GM11168 (cell line): Measurements from ENCODE around the gene COL5A1.

Experiments used
- in situ Hi-C: fragments of 300-500 bp; cut with MboI; formaldehyde crosslinking; loops from one replicate; pipeline ENCODE4 v1.12.0; 2022; ENCODE audit warnings: low sequenced_read_pairs; ENCODE audit not compliant: unreplicated experiment

The COL5A1 gene

DNA sequence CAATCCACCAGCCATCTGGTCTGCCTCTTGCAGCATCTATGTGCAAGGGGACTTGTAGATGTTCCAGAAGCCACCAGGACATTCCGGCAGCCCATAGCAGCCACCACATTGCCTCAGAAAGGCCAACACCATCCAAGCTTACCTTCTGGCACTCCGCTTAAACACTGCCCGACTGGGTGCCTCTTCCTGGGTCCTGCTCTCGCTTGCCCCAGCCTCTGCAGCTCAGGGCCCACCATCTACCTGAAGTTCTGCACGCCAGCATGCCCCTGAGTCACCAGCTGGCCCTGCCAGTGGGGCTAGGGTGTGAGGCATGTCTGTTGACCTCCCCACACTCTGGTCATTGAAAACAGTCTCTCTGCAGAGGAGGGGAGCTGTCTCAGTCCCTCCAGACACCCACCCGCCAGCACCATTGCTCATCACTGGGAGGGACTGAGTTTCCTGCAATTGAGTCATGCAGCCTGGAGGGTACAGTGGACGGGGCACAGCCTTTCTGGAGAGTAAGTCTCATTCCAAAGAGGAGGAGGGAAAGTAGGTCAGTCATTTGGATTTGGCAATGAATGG, 16.9 kb upstream of the COL5A1 start:
- in situ Hi-C loops = no loop called here

DNA sequence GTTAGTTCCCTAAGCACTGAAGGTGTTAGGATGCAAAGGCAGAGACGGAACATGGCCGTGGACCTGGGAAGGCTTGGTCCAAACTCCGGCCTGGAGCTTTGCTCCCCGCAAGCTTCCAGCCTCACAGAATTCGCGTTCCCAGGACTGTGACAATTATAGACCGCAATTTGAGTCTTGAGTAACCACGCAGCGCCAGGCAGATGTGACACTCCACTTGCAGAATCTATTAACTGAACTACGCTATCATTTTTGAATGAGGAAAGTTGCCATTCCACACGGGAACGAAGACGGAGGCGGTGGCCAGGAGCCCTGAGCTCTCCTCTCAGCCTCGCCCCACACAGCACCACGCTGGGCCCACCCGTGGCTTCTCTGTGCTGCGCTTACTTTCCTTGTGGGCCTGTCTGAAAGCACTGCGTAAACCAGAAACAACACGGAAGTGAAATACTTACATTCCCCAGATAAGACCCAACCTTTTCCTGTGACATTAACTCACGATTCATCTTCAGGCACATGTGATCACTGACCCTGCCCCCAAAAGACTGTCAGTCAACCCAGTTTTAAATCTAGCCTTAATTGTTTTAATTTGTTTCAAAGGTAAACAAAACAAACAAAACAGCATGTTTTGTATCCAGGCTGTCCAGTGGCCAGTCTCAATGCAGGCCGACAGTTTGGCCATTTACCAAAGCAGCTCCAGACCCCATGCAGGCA, 16.1 kb upstream of the COL5A1 start:
- in situ Hi-C loops = no loop called here

DNA sequence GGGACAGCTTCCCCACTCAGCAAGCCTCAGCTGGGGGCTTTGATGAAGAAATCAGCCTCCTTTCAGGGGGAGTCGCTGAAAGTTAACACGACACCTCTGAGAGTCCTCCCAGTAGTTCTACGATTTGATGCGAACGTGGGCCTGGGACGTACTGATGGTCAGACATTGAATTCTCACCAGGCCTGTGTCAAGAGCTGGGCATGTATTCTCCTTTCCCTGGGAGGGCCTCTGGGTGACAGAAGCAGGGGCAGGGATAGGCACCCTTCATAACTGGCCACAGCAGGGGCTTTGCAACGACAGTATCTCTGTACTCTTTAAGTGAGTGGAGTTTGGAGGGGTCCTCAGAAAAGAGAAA, 15.6 kb upstream of the COL5A1 start:
- in situ Hi-C loops = no loop called here

- in situ Hi-C loops = no loop called here
Measured at GRCh38 chr9:134626571-134627416, 14.8 kb upstream of the COL5A1 start.

DNA sequence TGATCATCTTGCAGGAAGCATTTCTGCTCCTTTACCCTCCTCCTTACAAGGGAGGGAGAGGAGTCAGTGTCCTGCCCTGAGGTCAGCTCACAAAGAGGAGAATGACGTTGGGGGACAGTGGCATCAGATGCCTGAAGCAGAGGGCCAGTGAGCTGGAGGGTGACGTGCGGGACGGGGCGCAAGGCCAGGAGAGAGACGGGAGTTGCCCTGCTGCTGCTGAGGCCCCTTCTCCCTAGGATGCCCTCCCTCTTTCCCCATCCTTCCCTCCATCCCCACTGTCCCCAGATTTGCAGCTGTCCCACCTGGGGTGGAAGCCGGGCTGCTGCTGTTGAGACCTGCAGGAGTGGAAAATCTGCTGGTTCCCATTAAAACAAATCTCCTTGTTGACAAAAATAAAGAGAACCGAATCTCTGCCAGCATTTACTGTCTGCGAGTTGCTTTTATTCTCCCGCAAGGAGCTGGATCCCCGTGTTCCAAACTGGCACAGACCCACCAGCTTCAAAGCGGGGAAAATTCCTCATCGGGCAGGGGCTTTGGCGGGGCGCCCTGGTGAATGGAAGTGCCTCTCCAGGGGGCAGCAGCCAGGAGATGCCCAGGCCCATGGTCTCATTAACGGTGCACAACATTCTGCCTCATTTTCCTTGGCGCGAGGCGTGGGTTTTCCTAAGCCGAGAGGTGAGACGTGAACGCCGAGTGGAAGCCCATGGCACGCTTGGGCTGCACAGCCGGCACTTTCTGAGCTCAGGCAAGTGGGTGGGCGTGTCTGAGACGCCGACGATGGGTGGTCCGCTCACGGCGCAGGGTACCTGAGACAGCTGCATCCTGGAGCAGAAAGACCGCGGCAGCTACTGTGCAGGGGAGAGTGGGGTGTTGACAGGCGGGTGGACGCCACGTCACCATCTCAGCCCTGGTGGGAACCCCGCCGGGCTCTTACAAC, 13.9 kb upstream of the COL5A1 start:
- in situ Hi-C loops = no loop called here

DNA sequence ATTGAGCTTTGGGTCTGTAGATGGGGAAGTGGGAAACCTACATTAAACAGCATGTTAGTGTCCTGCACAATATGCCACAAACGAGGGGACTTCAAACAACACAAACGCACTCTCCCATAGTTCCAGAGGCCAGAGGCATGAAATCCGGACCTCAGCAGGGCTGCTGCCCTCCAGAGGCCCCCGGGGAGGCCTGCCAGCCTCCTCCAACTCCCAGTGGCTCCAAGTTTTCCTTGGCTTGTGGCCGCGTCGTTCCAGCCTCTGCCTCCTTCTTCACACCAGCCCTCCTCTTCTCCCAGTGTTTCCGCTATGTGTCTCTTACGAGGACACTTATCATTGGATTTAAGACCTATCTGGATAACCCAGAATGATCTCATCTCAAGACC, 13.3 kb upstream of the COL5A1 start:
- in situ Hi-C loops = no loop called here

DNA sequence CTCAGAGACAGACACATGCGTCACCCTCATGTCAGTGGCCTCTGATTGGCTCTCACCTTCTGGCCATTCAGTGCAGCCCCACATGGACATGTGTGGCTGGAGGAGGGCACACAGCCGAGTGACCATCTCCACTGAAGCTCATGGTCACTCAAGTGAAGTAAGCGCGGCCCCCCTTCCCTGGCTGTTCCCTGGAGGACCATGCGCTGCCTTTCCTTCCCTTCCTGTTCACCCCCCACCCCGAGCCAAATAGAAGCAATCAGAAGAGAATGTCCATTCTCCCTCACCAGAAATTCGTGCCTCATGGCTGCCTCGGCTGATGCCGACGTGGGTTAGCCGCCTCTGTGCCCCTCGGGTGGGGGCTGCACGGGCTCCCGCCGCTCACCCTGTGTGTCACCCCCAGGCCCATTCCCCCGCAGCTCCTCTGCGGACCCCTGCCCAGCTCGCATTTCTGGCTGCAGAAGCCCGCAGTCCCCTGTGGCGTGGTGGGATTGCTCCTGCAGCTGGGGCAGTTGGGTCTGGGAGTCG, 12.5 kb upstream of the COL5A1 start:
- in situ Hi-C loops = no loop called here

- in situ Hi-C loops = no loop called here
Measured at GRCh38 chr9:134629586-134630392, 11.8 kb upstream of the COL5A1 start.

GRCh38 chr9:134630393-134630790, 11.2 kb upstream of the COL5A1 start:
- in situ Hi-C loops = no loop called here

DNA sequence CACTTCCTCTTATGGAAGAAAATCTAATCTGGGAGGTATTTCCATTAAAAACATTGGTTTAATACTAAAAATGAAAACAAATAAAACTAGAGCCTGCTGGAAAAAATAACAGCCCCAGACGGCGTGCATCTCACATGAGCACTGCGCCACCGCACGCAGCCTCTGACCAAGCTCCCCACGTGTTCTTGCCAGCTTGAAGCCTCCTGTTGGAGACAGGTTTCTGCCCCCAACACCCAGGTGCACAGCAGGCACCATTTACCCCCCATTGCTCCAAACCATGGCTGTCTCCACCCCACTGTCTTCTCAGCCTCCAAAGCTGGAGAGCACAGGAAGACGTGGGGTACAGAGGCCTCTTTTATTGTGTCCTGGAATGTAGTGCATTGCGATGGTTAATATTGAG, 10.7 kb upstream of the COL5A1 start:
- in situ Hi-C loops = no loop called here

- in situ Hi-C loops = no loop called here
Measured at GRCh38 chr9:134631881-134632280, 9.7 kb upstream of the COL5A1 start.

DNA sequence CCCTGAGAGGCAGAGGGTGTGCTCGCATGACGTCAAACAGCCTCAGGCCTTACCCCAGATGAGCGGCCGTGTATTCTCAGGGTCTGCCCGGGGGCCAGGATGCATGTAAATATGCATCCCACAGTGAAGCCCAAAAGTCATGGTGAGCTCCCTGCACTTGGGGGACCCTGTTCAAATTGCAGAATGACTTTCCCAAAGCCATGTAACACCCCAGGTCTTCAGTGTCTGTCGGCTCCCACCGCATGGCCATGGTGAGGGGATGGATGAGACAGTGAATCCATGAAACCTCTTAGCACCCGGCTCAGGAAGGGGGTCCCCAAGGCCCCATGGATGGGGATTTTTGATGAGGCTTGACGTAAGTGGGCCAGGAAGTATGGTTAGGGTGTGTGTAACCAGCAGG, 9.3 kb upstream of the COL5A1 start:
- in situ Hi-C loops = no loop called here

GRCh38 chr9:134633362-134634142, 8.1 kb upstream of the COL5A1 start:
- in situ Hi-C loops = no loop called here

DNA sequence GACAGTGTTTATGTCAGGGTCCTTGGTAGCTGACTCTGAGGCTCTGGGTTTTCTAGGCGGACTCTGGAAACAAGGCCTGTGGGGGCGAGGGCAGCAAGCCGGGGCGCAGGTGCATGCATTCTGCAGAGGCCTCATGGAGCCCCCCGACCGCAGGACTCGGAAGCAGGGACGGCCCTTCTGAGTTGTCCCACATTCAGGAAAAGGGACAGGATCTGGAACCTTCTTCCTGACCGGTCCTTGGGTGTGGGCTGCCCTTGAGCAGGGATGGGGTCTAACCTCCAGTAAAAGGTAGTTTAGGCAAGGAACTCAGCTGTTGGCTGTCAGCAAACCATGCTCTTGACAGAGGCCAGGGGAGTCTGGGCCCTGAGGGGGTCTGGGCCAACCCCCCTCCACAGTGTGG, 7.4 kb upstream of the COL5A1 start:
- in situ Hi-C loops = no loop called here

GRCh38 chr9:134634667-134635230, 6.9 kb upstream of the COL5A1 start:
- in situ Hi-C loops = no loop called here

GRCh38 chr9:134635351-134636148, 6.1 kb upstream of the COL5A1 start:
- in situ Hi-C loops = no loop called here

DNA sequence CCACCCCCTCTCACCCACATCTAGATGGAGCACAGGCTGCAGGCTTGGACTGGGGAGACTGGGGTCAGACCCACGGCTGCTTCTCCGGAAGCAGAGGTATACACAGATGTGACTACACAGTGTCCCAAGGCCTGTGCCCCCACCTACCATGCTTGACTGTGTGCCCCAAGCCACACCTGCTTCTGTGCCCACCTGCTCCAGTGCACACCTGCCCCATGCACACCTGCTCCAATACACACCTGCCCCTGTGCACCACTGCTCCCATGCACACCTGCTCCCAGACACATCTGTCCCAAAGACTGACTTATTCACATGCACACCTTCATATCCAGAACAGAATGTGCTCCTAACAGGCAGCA, 5.5 kb upstream of the COL5A1 start:
- in situ Hi-C loops = no loop called here

GRCh38 chr9:134637241-134637640, 4.4 kb upstream of the COL5A1 start:
- in situ Hi-C loops = no loop called here
